UCSD-AML1 (cell line): ENCODE data around the gene CNTFR.

Experiments
- DNase-seq: peaks from one replicate; lab custom pipeline; 2025; ENCODE audit not compliant: unreplicated experiment; lab: John Stamatoyannopoulos, UW

CNTFR gene

DNA sequence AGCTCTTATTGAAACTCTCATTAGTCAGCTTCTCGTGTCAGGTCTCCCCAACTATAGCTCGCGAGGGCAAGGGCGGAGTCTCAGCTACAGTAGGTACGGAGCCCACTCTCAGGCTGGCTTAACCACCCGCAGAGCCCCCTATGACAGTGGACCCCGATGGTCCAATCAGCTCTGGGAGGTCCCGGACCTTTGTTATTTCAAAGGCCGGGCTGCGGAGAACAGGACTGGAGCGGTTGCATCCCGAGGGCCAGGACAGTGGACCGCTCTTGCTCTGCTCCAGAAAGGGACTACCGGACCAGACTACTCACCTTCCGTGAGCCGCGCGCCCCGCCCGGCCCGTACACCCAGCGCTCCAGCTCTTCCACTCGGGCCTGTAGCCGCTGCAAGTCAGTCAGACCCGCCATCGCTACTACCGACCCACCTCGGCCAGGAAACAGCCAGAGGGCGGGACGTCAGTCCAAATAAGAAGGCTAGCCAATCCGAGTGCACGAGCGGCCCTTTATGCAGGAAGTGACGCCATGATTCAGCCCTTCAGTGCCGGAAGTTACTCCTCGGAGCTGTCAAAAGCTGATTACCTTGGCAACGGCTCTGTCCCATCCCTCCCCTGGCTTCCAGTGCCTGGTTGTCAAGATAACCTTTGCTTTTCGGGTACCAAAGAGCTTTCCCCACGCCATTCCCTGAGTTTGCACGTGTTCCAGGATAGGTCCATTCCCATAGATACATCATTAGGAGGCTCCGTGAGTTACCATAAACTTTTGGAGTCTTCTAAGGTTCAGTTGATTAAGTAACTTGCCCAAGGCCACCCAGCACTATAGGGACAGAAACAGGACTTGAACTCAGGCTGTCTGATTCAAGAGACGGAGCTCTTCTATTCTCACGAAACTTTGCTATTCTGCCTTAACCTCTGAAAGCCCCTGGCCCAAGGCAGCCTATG lies 30.8 kb upstream of the CNTFR start, which contains the start of gene DCTN3:
Gene DCTN3, minus strand, starts transcription at position 435 of the 934 bp plus-strand sequence. Its CDS starts 31 bp downstream, at position 404.
- peak; percentile 88 for DNase-seq

DNA sequence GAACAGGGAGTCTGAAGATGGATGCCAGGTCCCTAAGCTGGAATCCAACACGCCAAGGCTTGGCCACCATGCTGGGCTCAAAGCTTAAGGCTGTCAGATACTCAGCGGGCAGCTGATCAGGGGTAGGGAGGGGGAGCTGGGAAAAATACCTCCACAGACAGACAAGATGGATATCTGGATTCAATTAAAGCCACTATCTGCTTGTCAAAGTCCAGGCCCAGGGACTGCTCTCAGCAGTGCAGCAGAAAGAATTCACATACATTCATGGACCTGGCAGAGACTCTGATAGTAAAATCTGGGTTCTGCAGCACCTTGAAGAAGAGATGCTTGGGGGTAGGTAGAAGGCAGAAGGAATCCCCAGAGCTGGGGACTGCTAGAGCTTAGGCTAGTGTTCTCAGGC lies 25.6 kb upstream of the CNTFR start:
- DNase-seq = no peak

DNA sequence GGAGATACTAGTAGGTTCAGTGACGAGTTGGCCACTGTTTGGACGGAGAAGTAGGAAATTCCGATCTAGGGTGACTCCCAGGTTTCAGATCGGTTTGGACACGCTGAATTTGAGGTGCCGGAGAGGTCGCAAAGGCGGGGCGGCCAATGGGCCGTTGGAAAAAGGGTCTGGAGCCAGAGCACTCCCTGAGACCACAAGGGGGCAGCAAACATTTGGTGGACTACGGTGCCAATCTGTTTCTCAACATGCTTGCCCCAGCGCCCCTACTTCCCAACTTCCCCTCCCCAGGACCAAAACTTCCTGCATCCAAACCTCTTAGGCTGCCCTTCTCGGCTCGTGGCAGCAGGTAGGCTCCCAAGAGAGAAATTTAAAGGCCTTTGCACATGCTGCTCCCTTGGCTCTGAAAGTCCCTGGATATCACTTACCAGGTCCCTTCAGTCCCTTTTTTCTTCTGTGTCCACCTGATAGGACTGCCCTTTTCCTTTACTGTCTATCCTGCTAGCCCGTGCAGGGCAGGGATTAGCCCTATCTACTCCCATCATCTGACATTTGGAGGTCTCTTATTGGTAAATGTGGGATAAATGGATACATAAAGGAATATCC lies 23.4 kb upstream of the CNTFR start:
- DNase-seq = peak; percentile 75

DNA sequence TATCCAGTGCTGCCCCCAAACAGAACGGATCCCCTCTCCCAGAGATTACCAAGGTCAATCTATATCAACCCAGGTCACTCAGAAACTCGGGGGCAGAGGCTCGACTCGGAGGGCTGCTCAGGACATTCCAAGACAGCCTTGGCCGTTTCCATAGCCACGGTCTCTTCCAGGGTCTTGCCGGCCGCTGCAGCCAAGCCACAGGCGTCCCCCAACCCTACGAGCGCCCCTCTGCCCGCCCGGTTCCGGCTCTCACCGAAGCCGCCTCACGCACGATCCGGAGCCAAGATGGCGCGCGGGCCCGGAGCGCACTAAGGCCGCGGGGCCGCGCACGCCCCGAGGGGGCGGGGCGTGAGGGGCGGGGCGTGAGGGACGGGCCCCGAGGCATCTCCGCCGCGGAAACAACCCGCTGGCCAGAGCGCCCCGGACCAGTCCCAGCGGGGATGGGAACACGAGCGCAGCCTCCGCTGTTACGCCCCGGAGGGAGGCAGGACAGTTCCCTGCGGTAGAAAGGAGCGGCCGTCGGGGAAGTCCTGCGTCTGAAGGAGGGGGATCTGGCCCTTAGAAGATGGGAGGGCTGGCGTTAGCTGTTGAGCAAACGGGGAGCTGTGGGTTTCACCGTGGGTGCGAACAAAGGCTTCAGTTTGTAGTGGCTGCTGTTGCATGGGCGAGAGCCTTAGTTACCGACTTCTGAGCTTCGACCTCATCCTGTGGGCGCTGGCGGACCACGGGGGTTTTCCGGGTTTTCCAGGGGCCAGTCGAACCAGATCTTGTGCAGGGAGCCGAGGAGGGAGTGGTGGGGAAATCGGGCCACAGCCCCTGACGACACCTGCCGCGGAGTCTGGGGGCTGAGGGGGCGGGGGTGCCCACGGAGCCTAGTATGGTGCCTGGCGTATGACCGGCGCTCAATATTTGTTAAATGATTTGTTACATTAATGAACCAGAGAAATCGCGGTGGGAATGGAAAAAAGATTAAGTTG lies 22.6 kb upstream of the CNTFR start, which contains the start of gene RPP25L:
Gene RPP25L, minus strand, starts transcription at position 287 of the 977 bp plus-strand sequence. CDS start 801 bp downstream, outside the sequence.
- DNase-seq = peak; percentile 92

DNA sequence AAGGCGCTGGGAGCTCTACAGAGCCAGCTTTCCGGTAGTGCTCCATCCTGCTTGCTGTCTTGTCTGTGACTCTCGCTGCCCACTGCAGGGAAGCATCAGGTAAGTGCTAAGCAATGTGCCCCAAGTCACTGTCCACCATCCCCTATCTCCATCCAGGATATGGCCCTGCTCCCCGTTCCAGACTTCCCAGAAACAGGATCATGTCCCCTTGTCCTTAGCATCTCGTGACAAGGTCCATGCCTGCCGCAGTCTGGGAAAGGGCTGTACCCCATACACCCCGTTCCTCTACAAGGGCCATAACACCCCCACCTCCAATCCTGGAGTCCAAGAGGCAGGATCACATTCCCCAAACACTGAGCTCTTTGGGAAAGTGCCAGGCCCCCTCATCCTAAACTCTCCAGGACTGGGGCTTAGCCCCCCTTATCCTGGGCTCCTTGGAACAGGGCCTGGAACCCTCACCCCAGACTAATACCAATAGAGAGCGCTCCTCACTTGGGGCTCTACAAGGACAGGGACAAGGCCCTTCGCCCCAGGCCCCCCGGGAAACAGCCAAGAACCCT lies 21.8 kb upstream of the CNTFR start:
- no peak for DNase-seq

DNA sequence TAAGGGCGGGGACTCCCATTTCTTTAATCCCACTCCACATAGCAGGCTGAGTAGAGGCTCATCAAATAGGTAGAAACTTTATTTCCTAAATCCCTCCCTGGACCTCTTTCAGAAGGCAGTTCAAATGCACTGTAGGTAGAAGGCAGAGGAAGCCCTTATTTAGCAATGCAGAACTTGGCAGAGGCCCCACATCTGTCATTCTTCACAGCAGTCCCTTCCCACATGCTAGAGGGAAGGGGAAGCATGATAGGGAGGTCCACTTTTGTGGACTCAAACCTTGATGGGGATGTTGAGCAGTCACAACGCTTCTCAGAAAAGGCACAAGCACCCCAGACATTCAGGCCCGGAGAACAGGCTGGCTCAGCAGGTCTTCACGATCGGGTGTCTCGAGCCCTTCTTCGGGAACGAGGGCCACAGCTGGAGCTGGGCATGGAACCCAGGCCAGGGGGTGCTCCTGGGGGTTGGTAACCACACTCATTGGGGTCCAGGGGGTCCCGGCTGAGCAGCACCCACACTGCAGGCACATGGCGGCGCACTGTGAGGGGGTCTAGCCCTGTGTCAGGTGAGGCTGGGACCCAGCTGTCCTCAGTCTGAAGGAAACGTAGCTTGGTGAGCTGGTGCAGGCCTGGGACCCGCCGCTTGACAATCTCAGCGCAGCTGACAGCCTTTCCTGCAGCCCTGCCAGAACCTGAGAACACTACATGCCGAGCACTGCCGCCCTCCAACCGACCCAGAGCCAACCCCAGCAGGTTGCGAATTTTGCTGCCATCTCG lies 21.1 kb upstream of the CNTFR start:
- DNase-seq = no peak

DNA sequence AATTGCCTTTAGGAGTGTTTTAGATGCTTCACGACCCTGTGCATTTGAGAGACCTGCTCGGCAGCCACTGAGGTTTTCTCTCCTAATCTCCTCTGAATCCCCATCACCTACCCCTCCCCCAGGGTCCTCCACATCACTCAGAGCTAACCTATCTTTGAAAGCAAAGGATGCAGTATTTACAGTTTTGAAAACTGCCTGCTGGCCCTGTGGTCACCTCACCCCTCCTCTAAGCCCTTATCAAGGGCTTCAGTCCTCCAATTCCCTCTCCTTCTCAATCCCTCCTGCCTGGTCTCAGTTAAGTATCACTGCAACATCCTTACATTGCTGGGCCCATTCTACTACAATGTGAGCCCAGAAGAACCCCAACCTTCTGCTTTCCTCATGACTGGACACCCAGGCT lies 17.8 kb upstream of the CNTFR start:
- no peak for DNase-seq

DNA sequence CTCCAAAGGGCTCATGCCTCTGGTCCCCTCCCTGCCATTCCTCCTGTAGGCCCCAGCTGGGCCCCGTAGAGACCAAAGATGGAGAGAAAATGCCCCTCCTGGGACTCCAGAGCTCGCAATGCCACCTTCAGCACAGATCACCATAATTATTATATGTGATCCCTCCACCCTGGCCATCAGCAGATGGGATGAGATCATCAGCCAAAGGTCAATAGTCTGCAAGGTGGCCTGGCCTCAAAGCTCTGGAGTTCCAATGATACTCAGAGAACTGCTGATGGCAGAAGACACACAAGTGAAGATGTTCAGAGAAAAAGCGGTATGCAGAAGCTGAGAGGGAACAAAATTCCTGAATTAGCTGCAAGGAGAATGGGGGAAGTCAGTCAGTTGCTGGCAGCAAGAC lies 17.4 kb upstream of the CNTFR start:
- no peak for DNase-seq

DNA sequence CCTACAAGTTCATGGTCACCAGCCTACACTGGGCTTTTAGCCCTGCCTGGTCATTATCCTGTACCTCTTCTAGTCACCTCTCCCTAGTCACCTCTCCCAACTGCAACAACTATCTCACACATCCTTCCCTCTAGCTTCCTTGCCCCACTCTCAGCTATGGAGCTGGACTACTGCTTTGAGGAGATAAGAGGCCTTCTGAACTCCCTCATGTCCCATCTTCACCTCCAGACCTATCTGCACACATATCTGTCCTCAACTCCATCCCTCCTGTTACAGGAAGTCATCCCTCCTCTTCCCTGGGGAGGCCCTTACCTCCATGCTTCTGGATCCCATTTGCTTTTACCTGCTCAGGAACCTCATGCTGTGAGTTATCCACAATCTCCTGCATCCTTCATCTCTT lies 16.7 kb upstream of the CNTFR start:
- DNase-seq = no peak

DNA sequence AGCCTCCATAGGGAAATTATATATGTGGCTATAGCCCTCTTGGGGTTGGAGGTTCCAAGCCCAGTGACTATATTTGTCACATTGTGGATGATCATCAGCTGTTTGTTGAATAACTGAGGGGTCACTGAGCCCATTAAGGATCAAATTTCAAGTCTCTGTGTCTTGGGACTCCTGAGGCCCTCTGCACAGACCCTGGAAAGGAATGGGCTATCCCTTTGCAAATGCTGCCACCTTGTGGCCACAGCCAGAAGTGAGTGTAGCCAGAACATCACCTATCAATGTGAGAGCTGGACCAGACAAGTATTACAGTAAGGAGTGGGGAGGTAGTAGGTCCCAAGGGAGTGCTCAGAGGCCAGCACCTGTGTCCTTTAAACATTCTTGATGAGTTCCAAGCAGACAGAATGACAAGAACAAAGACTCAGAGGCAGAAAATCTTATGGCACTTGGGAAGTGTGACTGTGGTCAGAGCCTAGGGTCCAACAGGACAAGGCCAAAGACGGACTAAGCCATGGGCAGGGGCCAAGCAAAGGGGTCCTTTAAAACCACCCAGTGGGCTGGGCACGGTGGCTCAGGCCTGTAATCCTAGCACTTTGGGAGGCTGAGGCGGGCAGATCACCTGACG lies 14.2 kb upstream of the CNTFR start:
- DNase-seq = peak; percentile 73

DNA sequence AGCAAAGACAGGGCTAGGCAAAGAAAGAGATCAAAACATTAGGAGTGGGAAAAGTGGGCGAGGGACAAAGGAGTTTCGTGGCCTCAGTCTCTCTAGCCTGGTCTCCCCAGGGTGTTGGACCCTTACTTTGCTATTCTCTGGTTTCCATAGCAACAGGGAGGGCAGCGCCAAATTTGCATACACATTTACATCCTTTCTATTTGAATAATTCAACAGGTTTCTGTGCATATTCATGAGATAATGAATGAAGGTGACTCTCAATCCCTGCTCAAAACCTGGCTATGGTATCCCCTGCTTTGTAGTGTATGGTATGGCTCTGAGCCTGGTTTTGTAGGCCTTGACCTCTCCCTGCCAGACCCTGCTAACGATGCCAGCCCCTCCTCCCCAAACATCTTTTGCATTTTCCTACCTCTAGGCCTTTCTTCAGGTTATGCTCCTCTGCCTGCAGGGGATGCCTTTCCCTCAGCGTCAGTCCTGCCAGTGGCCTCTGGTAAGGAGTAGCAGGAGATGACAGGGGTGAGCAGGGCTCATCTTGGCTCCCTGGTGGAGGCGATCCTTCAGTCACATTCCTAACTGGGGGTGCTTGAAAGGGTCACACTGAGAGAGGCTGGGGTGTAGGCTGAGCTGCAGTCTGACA lies 12.5 kb upstream of the CNTFR start:
- no peak for DNase-seq

DNA sequence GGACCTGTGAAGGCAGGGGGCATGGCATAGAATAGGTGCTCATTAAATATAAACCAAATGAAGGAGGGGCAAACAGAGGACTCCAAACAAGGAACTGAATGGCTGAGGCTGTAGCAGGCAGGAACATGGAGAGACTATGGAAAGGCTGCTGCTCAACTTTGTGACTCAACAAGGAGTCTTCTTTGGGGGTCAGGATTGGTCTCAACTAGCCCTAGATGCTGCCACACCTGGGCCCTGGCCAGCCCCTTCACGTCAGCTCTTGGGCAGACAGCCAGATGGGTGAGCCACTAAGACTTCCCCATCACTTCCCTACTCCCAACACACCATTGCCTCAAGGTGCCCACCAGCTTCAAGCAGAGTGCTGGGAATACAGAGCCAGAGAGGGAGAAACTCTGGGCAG lies 11.4 kb upstream of the CNTFR start:
- DNase-seq = no peak

DNA sequence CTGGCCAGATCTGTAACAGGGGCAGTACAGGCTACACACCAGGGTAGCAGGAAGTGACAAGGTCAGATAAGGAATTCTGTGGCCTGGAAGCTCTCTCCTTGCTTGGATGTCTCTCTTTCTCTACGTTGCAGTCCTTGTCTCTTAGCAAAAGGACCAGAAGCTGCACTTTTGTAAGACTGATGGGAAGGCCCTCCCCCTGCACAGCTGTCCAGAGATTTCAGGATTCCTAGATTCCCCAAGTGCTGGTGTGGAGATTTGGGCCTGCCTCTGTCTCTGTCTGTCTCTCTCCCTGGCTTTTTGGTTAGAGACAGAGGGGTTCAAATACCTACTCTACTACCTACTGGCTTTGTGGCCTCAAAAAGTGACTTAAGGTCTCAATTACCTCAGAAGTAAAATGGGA lies 10.0 kb upstream of the CNTFR start:
- no peak for DNase-seq

DNA sequence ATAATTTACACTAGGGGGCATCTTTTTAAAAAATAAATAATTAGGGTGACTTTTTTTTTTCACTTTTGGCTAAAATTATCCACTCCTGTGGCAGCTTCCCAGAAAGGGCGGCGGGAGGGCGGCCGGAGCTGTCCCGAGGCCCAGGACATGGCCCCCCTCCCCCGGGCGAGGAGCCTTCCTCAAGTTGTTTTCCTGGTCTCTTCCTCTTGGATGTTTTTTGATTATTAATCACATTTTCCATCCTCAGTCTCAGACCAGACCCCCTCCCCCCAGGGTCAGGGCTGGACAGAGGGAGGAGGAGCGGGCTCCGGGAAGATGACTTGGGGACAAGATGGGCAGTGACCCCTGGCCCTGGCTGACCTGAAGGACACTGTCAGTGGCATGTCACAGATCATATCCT lies 4.7 kb upstream of the CNTFR start:
- no peak for DNase-seq

DNA sequence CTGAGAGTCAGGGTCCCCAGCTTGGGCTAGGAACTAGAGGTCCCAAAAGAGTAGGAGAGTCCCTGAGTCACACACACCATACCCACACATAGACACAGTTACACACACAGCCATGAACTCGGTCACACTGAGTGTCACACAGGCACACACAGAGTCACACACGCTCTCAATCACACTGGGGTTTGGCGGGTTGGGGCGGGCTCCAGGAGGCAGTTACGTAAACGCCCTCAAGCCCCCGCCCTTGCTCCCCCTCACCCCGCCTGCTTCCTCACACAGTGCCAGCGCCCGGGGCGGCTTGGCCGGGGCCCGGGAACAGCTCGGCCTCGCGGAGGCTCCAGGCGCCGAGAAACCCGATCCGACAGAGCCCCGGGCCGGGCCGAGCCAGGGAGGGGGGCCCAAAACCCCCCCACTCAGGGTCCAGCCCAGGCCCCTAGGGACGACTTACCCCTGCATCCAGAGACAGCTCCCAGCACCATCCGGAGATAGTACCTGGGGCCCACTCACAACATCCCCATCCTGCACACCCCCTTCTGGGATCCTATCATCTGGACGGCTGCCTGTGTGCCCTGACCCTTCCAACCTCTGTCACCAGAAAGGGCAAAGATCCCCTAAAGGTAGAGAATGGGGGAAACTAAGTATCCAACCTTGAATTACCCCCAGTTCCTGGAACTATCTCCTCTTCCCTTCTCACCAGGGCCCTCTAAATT lies 3.5 kb upstream of the CNTFR start:
- DNase-seq = no peak

DNA sequence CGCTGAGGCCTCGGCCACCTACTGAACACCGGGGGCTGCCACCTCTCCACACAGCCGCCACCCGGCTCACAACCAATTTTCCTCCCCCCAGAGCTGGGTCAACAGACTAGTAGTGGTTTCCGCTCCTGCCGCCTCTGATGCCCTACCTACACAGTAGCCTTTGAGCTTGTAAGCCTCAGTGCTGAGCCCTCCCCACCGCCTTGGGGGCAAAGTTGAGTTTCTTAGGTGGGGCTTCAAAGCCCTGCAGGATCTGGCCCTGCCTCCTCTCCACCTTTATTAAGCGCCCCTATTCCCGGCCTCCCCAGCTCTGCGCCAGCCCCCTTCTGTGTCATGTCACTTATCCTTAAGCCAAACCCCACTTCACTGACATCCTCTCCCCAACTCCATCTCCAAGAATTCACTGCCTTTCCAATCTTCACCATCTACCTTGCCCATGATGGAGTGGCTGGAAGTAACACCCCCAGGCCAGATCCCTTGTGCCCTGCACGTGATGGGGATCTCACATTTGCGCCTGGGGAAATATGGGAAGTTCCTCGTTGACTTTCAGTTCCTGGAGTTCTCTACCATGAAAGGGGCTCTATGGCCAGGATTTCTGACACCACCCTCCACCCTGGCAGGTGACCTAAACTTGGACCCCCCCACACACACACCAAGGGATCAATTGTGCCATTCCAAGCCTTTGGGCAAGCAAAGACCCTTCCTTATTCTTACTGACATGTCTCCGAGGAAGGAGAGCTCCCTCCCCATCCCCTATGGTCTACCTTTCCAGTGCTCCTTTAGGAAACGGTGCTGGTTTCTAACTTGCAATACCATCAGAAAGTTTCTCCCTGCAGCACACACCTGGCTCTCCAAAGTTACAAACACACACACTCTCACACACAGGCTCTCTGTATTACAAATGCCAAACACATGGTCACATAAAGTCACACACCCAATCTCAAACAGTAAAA lies 2.7 kb upstream of the CNTFR start:
- DNase-seq = no peak

DNA sequence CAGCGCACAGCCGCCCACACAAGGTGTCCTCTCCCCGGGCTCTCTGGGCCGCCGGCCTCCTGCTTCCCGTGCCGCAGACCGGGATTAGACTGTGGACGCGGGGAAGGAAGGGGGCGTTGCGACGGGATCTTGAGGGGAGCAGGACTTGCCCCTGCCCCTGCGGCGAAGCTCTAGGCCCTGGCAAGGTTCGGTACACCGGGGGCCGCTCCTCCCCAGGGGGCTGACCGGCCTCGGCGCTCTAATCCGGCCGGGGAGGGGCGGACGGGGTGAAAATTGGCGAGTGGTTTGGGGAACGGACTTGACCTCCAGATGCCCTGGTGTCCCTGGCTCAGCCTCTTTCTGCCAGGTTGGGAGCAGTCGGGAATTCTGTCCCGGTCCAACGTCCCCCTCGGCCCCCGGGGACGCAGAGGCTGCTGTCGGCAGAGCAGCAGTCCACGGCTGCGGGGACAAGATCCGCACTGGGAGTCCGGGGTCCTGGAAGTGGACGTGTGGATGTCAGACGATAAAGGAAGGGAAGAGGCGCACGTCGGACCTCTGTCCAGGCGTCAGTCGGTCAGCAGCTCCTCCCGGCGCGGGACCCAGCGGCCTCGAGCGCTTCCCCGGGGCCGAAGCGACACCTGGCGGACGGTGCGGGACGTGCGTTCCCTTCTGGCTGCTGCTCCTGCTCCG lies 1.9 kb upstream of the CNTFR start:
- DNase-seq = peak; percentile 71
